GM12872 (cell line): ENCODE results near the gene WNT3.

Experiments
- TF ChIP-seq, protein P1 (sequence below): IDR thresholded peaks from 3 replicates; pipeline ENCODE4 v1.5.1; 2011; ENCODE audit warnings: low read depth, mild to moderate bottlenecking, low read length, moderate library complexity; ENCODE audit not compliant: insufficient read depth

Gene WNT3

DNA sequence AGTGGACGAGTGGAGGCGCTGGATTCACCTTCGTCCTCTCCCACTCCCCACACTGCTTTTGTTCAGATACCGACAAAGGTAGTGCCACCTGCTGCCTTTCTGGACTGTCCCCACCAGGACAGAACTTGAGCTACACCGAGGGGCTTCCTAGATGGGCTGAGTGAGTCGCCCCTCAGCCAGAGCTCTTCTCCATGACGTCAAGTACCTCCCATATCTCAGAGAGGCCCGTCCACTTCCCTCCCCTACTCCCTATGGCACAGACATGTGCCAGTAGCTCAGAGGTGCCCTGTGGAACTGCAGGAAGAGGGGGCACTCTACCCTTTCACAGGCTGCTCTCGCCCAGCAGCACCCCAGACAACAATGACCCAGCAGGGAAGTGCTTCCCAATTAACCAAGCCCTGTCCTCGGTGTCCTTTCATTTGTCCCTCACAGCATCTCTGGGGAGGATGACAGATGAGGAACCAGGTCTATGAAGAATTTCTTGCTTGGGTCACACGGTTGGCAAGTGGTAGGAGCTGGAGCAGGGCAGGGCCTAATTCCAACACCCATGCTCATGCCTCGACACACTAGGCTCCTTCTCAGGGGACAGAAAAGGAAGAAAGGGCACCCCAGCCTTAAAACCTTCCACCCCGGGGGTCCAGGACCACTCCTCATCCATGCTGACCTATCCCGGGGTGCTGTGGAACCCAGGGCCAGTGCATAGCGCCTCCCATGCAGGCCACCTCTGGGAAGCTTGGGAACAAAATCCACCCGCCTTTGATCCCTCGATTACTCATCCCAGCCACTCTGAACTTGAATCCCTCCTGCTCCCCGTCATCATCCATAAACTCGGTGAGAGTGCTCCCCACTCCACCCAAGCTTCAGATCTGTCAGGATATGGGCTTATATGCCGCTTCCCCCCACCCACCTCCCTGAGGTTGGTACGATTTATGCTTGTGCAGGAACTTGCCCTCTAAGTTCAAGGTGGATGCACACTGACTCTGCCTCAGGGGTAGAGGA is 51.7 kb downstream of the WNT3 start:
- TF ChIP-seq, protein P1, sequence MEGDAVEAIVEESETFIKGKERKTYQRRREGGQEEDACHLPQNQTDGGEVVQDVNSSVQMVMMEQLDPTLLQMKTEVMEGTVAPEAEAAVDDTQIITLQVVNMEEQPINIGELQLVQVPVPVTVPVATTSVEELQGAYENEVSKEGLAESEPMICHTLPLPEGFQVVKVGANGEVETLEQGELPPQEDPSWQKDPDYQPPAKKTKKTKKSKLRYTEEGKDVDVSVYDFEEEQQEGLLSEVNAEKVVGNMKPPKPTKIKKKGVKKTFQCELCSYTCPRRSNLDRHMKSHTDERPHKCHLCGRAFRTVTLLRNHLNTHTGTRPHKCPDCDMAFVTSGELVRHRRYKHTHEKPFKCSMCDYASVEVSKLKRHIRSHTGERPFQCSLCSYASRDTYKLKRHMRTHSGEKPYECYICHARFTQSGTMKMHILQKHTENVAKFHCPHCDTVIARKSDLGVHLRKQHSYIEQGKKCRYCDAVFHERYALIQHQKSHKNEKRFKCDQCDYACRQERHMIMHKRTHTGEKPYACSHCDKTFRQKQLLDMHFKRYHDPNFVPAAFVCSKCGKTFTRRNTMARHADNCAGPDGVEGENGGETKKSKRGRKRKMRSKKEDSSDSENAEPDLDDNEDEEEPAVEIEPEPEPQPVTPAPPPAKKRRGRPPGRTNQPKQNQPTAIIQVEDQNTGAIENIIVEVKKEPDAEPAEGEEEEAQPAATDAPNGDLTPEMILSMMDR, result no peak

GRCh38 chr17:46765453-46765852 is 53.0 kb downstream of the WNT3 start:
- TF ChIP-seq, protein P1, result no peak

GRCh38 chr17:46764709-46765401 is 53.6 kb downstream of the WNT3 start:
- TF ChIP-seq, protein P1, result no peak

GRCh38 chr17:46764000-46764708 is 54.3 kb downstream of the WNT3 start:
- TF ChIP-seq, protein P1, result no peak

DNA sequence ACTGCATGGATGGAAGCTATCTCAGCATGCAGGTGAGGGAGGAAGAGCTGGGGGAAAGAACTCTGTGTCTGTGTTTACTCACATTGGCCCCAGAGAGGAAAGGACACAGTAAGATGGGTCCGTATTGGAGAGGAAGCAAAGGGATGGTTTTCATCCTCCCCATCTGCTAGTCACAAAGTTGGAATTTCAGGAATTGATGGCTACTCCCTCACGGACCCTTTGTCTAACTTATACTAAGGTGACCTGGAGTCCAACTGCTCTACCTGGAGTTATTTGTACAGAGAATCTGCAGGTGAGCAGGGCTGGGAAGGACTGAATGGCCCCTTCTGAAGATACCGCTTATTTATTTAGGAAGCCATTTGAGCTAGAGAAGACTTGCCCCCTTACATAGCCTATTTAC is 55.1 kb downstream of the WNT3 start:
- TF ChIP-seq, protein P1, result no peak

GRCh38 chr17:46759141-46759540 is 59.4 kb downstream of the WNT3 start:
- TF ChIP-seq, protein P1, result no peak

DNA sequence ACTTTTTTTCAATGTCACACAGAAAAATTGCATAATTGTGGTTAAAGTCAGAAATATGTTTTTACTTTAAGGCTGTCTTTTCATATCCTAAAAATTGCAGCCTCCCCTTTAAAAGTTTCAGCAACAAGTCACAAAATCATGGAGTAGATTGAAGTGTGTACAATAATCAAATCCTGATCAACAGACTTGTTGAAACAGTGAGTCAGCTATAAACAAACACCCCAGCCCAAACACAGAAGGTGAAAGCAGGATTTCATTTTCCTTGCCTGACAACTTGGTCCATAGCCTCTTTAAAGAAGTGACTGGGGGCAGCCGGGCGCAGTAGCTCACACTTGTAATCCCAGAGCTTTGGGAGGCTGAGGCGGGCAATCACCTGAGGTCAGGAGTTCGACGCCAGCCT is 59.9 kb downstream of the WNT3 start:
- TF ChIP-seq, protein P1, result no peak
